Measurements from ENCODE around the gene STX7. TPM values are rescaled to one million over a fixed set of nuclear protein-coding genes. Genes with fewer than 3 reads are reported as not detected.
A peak's percentile ranks its signal among the peaks of the same experiment; 100 is the strongest.

Gene STX7
- total RNA-seq, 1 donor from 2014 or later: 46.9 TPM

DNA sequence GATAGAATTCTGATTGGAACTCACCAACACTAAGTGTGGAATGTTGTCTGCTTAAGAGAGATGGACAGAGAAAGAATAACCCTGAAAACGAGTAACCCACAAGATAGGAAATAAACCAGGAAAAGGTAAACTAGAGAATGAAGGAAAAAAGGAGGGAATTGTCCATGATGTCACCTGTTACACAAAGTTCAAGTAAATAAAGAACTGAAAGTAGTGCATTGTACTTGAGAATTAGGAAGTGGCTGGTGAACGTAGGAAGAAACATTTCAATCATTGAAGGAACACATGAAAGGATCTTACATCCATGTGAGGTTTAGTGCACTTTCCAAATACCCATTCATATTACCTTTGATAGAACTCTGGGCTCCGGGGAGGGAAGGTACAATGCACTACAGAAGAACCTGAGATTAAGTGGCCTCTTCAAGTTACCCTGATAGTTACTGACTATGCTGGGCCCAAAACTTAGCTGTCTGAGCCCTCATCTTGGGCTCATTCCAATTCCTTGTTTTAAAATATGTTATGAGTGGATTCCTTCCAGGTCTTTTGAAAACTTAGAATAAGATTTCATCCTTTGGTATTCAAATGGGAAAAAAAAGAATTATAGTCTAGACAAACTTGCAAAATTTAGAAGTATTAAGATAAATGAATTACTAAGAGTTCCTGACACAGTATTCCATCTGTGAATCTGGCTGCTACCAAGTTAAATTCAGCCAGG, 1.1 kb upstream of the STX7 start:
- peaks cover 18% of the 10 kb centered on the region for H3K27me3 Mint-ChIP-seq (ENCODE audit: low read depth)
- H3K4me3 Mint-ChIP-seq: peak overlapping the region; percentile 99
- H3K4me1 Mint-ChIP-seq: peaks cover 30% of the 10 kb centered on the region
- no peaks in the 10 kb centered on the region for H3K36me3 Mint-ChIP-seq
- TF ChIP-seq, protein P1, sequence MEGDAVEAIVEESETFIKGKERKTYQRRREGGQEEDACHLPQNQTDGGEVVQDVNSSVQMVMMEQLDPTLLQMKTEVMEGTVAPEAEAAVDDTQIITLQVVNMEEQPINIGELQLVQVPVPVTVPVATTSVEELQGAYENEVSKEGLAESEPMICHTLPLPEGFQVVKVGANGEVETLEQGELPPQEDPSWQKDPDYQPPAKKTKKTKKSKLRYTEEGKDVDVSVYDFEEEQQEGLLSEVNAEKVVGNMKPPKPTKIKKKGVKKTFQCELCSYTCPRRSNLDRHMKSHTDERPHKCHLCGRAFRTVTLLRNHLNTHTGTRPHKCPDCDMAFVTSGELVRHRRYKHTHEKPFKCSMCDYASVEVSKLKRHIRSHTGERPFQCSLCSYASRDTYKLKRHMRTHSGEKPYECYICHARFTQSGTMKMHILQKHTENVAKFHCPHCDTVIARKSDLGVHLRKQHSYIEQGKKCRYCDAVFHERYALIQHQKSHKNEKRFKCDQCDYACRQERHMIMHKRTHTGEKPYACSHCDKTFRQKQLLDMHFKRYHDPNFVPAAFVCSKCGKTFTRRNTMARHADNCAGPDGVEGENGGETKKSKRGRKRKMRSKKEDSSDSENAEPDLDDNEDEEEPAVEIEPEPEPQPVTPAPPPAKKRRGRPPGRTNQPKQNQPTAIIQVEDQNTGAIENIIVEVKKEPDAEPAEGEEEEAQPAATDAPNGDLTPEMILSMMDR (IDR thresholded peaks at IDR 0.05; ENCODE audit: unreplicated experiment): no peak
- DNase-seq (ENCODE audit: low spot score in 2 of 2, unreplicated experiment in 2 of 2): no peak
- peak overlapping the region; percentile 98 for H3K27ac Mint-ChIP-seq
- no peaks in the 10 kb centered on the region for H3K9me3 Mint-ChIP-seq

DNA sequence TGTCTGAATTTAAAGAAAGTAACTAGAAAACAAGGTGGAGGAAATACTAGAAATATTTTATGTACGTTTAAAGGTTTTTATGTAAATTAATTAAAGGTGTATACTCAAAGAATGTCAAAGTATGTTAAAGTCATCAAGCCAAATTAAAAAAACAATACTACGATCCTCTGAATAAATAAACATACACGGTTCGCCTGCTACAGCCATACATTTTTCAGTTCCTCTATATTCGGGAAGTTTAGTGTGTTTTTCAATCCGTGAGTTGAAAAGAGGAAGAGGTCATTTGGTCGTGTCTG, 626 bp downstream of the STX7 start:
- H3K27me3 Mint-ChIP-seq (ENCODE audit: low read depth): peaks cover 17% of the 10 kb centered on the region
- peaks cover 15% of the 10 kb centered on the region for H3K36me3 Mint-ChIP-seq
- peaks cover 30% of the 10 kb centered on the region for H3K4me1 Mint-ChIP-seq
- H3K4me3 Mint-ChIP-seq: peak overlapping the region; percentile 82
- DNase-seq (ENCODE audit: low spot score in 2 of 2, unreplicated experiment in 2 of 2): no peak
- peaks cover 5% of the 10 kb centered on the region for H3K9me3 Mint-ChIP-seq
- TF ChIP-seq, protein P1 (IDR thresholded peaks at IDR 0.05; ENCODE audit: unreplicated experiment): no peak
- peak overlapping the region; percentile 91 for H3K27ac Mint-ChIP-seq

DNA sequence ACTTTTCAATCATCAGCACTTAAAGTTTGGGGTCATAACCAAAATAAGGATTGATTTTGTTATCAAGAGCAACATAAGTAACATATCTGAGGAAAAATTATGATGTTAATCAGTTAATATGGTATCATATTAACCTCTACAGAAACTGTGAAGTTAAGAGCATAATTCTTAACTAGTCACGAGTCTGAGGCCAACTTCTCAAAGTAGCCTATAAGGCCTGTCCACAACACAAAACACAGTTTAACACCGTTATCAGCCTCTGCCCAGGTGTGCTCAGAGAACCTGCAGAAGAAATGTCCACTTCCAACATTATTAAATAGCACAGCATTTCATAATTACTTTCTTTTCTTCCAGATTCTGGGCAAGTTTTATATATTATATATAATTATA, 1.1 kb downstream of the STX7 start:
- peaks cover 30% of the 10 kb centered on the region for H3K4me1 Mint-ChIP-seq
- peaks cover 18% of the 10 kb centered on the region for H3K36me3 Mint-ChIP-seq

DNA sequence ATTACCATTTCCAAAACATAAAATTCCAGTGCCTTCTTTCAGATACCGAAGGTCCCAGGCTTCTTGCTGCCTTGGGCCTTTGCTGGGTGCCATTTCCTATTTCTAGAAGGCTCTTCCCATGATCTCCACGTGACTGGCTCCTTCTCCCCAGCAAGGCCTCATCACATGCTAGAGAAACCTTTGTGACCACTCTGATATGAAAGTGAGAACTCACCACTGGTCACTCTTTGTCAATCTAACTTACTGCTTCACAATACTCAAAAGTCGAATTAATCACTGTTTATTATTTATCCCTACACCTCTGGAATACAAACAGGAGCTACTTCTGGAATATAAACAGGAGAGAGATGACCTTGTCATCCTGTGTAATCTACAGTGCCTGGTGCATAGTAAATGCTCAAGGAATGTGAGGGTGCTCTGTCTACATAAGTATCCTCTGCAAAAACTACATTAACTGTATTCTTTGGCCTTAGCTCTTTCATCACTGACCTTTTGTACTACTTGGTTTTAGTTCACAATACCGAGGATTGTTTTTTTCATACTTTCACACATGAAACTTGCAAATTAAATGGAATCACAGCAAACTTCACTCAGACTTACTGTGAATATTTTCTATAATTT, 1.6 kb downstream of the STX7 start:
- H3K4me3 Mint-ChIP-seq: peak overlapping the region; percentile 82
- peaks cover 10% of the 10 kb centered on the region for H3K27me3 Mint-ChIP-seq (ENCODE audit: low read depth)
- peaks cover 30% of the 10 kb centered on the region for H3K4me1 Mint-ChIP-seq
- DNase-seq (ENCODE audit: low spot score in 2 of 2, unreplicated experiment in 2 of 2): no peak
- H3K36me3 Mint-ChIP-seq: peaks cover 20% of the 10 kb centered on the region
- H3K9me3 Mint-ChIP-seq: peaks cover 8% of the 10 kb centered on the region
- TF ChIP-seq, protein P1 (IDR thresholded peaks at IDR 0.05; ENCODE audit: unreplicated experiment): no peak
- H3K27ac Mint-ChIP-seq: peak overlapping the region; percentile 75

More for the DNA sequence above, 1.1 kb downstream of the STX7 start:
- Mint-ChIP-seq H3K27me3 (ENCODE audit: low read depth) (peaks cover 14% of the 10 kb centered on the region), H3K9me3 (peaks cover 6% of the 10 kb centered on the region), H3K4me3 (peak overlapping the region; percentile 82), H3K27ac (peak overlapping the region; percentile 91)
- TF ChIP-seq, protein P1 (IDR thresholded peaks at IDR 0.05; ENCODE audit: unreplicated experiment): no peak
- DNase-seq (ENCODE audit: low spot score in 2 of 2, unreplicated experiment in 2 of 2): no peak

DNA sequence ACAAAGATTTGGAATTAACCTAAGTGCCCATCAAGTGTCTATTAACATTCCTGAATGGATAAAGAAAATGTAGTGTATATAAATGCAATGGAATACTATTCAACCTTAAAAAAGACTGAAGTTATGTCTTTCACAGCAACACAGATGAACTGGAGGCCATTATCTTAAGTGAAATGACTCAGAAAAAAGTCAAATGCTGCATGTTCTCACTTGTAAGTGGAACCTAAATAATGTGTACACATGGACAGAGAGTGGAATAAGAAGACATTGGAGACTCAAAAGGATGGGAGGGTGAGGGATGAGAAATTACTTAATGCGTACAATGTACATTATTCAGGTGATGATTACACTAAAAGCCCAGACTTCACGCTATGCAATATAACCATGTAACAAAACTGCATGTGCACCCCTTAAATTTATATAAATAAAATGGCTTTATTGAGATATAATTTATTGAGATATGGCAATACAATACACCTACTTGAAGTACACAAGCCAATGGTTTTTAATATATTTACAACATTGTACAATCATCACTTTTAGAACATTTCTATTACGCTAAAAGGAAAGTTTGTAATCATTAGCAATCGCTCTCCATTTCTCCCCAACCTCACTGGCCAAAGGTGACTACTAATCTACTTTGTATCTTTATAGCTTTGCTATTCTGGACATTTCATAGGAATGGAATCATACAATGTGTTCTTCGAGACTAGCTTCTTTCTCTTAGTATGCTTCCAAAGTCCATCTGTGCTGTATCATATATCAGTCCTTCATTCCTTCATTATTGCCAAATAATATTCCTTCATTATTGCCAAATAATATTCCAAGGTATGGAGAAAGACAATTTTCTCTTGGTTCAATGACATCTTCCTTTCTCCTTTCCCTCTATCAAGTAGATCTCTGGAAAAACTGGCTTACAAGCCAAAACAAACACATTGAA, 5.8 kb downstream of the STX7 start:
- DNase-seq (ENCODE audit: low spot score in 2 of 2, unreplicated experiment in 2 of 2): no peak
- H3K27ac Mint-ChIP-seq: no peak overlapping the region
- TF ChIP-seq, protein P1 (IDR thresholded peaks at IDR 0.05; ENCODE audit: unreplicated experiment): no peak
- no peak overlapping the region for H3K4me3 Mint-ChIP-seq
- peaks cover 22% of the 10 kb centered on the region for H3K36me3 Mint-ChIP-seq
- H3K9me3 Mint-ChIP-seq: peaks cover 8% of the 10 kb centered on the region
- H3K4me1 Mint-ChIP-seq: peaks cover 25% of the 10 kb centered on the region
- no peaks in the 10 kb centered on the region for H3K27me3 Mint-ChIP-seq (ENCODE audit: low read depth)
